HepG2 (cell line): ENCODE results near the gene RHBDD3. TPM values are rescaled to one million over a fixed set of nuclear protein-coding genes. Genes with fewer than 3 reads are reported as not detected.
A peak's percentile ranks its signal among the peaks of the same experiment; 100 is the strongest.

Experiments used
- ATAC-seq: fragments of 200-7000 bp; cut with Tn5 transposase; 3 replicates; pipeline ENCODE4 v1.9.1; 2020; ENCODE audit warnings: mild to moderate bottlenecking, moderate library complexity
- BruUV-seq: library from RNA; stranded (reverse); fragments of 400-500 nt; replicated peaks from 2 replicates; lab custom pipeline; 2021; lab: Mats Ljungman, UMichigan
- CTCF ChIA-PET: fragments of 300-600 bp; formaldehyde crosslinking; extraction: SDS; loops from one replicate; lab custom pipeline; 2021; ENCODE audit warnings: low total read pairs, inconsistent platforms, low intra/inter-chr PET ratio; lab: Yijun Ruan, JAX
- POLR2A ChIA-PET: fragments of 350-600 bp; sonication (Branson Sonifier 250); formaldehyde crosslinking; loops from one replicate; lab custom pipeline; 2020; ENCODE audit warnings: antibody characterized with exemption, inconsistent platforms; lab: Yijun Ruan, JAX
- DNase-seq: peaks from one replicate; pipeline ENCODE4 v3.0.0-alpha.2; 2015; ENCODE audit warnings: low spot score
- FAIRE-seq: peaks from 3 replicates; lab custom pipeline; 2011; peaks lifted over from hg19 to GRCh38; lab: Jason Lieb, UNC
- H2AFZ ChIP-seq: one replicate; pipeline ENCODE4 v1.6.1; 2011; ENCODE audit warnings: low read length, inconsistent platforms
- H3K27ac ChIP-seq: fragments of 300-600 bp; 3 replicates; pipeline ENCODE4 v1.8.0; 2011; ENCODE audit warnings: mixed run types, mild to moderate bottlenecking, mixed read lengths, low read length, inconsistent platforms; ENCODE audit not compliant: insufficient read depth; ENCODE audit errors: extremely low read length
- H3K27me3 ChIP-seq, 2 experiments: fragments of 200-600 bp in 1 of 2; 2 replicates in 1 of 2; 3 replicates in 1 of 2; pipeline versions ENCODE4 v1.6.0 to v1.8.0; 2011; ENCODE audit warnings: low read length in 2 of 2, mild to moderate bottlenecking in 2 of 2, moderate library complexity in 2 of 2, inconsistent platforms in 1 of 2; ENCODE audit not compliant: insufficient read depth in 2 of 2, control insufficient read depth in 1 of 2
- H3K36me3 ChIP-seq, 2 experiments: fragments of 200-600 bp in 1 of 2; replicated peaks in 1 of 2; 2 replicates in 1 of 2; 3 replicates in 1 of 2; pipeline versions ENCODE4 v1.5.1 to v1.8.0; 2011; ENCODE audit warnings: low read length in 2 of 2, inconsistent platforms in 1 of 2; ENCODE audit not compliant: insufficient read depth in 2 of 2, control insufficient read depth in 1 of 2
- H3K4me1 ChIP-seq: 2 replicates; pipeline ENCODE4 v1.5.1; 2012; ENCODE audit warnings: low read length, inconsistent platforms; ENCODE audit not compliant: insufficient read depth
- H3K4me2 ChIP-seq: 2 replicates; pipeline ENCODE4 v1.6.0; 2011; ENCODE audit warnings: low read depth, low read length, inconsistent platforms
- H3K4me3 ChIP-seq, 3 experiments: fragments of 200-600 bp in 1 of 3; sonication (generic), shearing (Covaris generic) in 1 of 3; replicated peaks in 1 of 3; 2 replicates each; pipeline ENCODE4 v1.5.1; 2011 to 2016; ENCODE audit warnings: low read length in 3 of 3, inconsistent platforms in 2 of 3, low read depth in 2 of 3, mild to moderate bottlenecking in 2 of 3, control low read depth in 1 of 3, mixed read lengths in 1 of 3; ENCODE audit not compliant: insufficient read depth in 1 of 3
- H3K79me2 ChIP-seq: one replicate; pipeline ENCODE4 v1.6.1; 2011; ENCODE audit warnings: low read length, inconsistent platforms; ENCODE audit not compliant: insufficient read depth
- H3K9ac ChIP-seq: 2 replicates; pipeline ENCODE4 v1.6.0; 2011; ENCODE audit warnings: mild to moderate bottlenecking, low read depth, low read length, inconsistent platforms; ENCODE audit not compliant: insufficient read depth
- H3K9me3 ChIP-seq: 2 replicates; pipeline ENCODE4 v1.5.1; 2012; ENCODE audit warnings: mild to moderate bottlenecking, low read length
- H4K20me1 ChIP-seq: 2 replicates; pipeline ENCODE4 v1.6.0; 2011; ENCODE audit warnings: inconsistent platforms, mild to moderate bottlenecking, low read length, moderate library complexity; ENCODE audit not compliant: insufficient read depth
- SKI ChIP-seq: fragments of 450-650 bp; IDR thresholded peaks from one replicate; pipeline ENCODE4 v1.6.1; 2018; ENCODE audit warnings: mild to moderate bottlenecking; ENCODE audit not compliant: partially characterized antibody
- ZKSCAN1 ChIP-seq: fragments of 150-350 bp; IDR thresholded peaks from 2 replicates; pipeline ENCODE4 v1.6.1; 2014; ENCODE audit warnings: low read length
- ZNF878 ChIP-seq: sonication (generic); formaldehyde crosslinking; IDR thresholded peaks from 2 replicates; pipeline ENCODE4 v1.8.1; 2023; ENCODE audit warnings: mild to moderate bottlenecking, missing genetic modification reagents, moderate library complexity
- ZNF879 ChIP-seq: sonication (generic); formaldehyde crosslinking; IDR thresholded peaks from 2 replicates; pipeline ENCODE4 v1.8.1; 2023; ENCODE audit warnings: missing genetic modification reagents
- ZSCAN31 ChIP-seq: sonication (generic); formaldehyde crosslinking; IDR thresholded peaks from 2 replicates; pipeline ENCODE4 v1.5.0; 2020; ENCODE audit warnings: low read depth, mild to moderate bottlenecking, missing genetic modification reagents
- WGBS: methylation state at CpG from one replicate; pipeline ENCODE4 v1.1.6; 2017; ENCODE audit warnings: low lambda C conversion rate; 5-methylcytosine and 5-hydroxymethylcytosine counted together
- in situ Hi-C: cut with HindIII; loops from 2 replicates; pipeline ENCODE4 v1.10.0; 2017; ENCODE audit warnings: low pct_unique_long_range_greater_than_20kb; ENCODE audit not compliant: extremely low pct_ligation_motif_present
- intact Hi-C: fragments of 100-400 bp; cut with micrococcal nuclease; formaldehyde crosslinking; loops from one replicate; pipeline ENCODE4 v1.10.0; 2022; ENCODE audit not compliant: unreplicated experiment
- polyA plus RNA-seq, 8 experiments: library from polyadenylated mRNA; depleted of rRNA in 3 of 8; stranded (reverse) in 7 of 8; unstranded in 1 of 8; fragments of >200 nt; fragmentation: Illumina TruSeq in 4 of 8; extraction: Trizol in 4 of 8; gene quantifications; 2 replicates each; pipeline versions ENCODE4 v1.2.1 to v1.2.3, GENCODE V29; 2011 to 2016; ENCODE audit warnings: low read depth in 4 of 8, missing spikeins in 1 of 8, mixed read lengths in 1 of 8; ENCODE audit not compliant: insufficient read depth in 1 of 8
- total RNA-seq, 5 experiments: library from RNA; depleted of rRNA; stranded (reverse); fragments of >200 nt; fragmentation: Illumina TruSeq; extraction: Trizol; gene quantifications; 2 replicates each; pipeline ENCODE4 v1.2.3, GENCODE V29; 2016; ENCODE audit warnings: low read depth in 1 of 5
- TF ChIP-seq, protein P1 (sequence below): sonication (generic); formaldehyde crosslinking; IDR thresholded peaks from 2 replicates; pipeline ENCODE4 v1.9.0; 2022; ENCODE audit warnings: missing genetic modification reagents, mild to moderate bottlenecking, borderline replicate concordance
- TF ChIP-seq, protein P2 (sequence below): sonication (generic); formaldehyde crosslinking; IDR thresholded peaks from 2 replicates; pipeline ENCODE4 v1.4.0; 2020; ENCODE audit warnings: low read depth, missing genetic modification reagents
- TF ChIP-seq, protein P3 (sequence below): sonication (generic); formaldehyde crosslinking; IDR thresholded peaks from 2 replicates; pipeline ENCODE4 v1.5.0; 2020; ENCODE audit warnings: missing genetic modification reagents
- TF ChIP-seq, protein P4 (sequence below): IDR thresholded peaks from 2 replicates; pipeline ENCODE4 v1.6.1; 2016
- TF ChIP-seq, protein P5 (sequence below): sonication (generic); formaldehyde crosslinking; IDR thresholded peaks from 2 replicates; pipeline ENCODE4 v1.4.0; 2020; ENCODE audit warnings: mild to moderate bottlenecking, low read depth, missing genetic modification reagents

The RHBDD3 gene
- total and polyA plus RNA-seq, 2 of the 13 experiments (the other 11 are each of a cell fraction or from before 2014, with no cell fraction given): 12.1 to 26.7 TPM

DNA sequence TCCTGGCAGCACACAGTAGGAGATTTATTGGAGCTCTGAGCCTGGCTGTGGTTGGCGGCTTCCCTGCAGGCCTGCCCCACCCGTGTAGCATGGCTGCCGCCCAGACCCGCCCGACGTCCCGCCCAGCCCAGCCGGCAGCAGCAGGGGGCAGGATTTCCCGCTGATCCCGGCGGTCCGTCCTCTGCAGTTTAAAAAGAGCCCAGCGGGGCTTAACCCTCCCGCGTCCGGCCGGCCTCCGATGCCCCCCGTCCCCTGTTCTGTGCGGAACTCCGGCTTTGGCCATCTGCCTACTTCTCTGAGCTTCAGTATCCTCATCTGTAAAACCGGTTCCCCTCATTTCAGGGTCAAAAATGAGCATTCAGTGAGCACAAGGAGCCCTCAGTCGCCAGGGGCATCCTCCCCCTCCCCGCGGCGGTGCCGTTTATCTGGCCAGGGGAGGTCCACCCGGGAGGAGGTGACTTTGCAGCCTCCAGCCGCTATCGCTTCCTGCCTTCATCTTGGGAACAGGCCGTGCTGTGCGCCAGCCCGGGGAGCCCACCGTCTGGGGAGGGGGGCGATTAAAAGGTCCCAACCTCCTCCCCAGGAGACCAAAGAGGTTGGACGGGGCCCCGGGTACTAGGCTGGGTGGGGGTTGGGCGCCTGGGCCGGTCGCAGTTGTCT, 38.5 kb upstream of the RHBDD3 start, which contains the start of gene GAS2L1 (continued):
- TF ChIP-seq, protein P1, sequence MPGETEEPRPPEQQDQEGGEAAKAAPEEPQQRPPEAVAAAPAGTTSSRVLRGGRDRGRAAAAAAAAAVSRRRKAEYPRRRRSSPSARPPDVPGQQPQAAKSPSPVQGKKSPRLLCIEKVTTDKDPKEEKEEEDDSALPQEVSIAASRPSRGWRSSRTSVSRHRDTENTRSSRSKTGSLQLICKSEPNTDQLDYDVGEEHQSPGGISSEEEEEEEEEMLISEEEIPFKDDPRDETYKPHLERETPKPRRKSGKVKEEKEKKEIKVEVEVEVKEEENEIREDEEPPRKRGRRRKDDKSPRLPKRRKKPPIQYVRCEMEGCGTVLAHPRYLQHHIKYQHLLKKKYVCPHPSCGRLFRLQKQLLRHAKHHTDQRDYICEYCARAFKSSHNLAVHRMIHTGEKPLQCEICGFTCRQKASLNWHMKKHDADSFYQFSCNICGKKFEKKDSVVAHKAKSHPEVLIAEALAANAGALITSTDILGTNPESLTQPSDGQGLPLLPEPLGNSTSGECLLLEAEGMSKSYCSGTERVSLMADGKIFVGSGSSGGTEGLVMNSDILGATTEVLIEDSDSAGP (CRISPR knock-in tag): no peak; the same call in 1 of the 2 replicates
- TF ChIP-seq, protein P2, sequence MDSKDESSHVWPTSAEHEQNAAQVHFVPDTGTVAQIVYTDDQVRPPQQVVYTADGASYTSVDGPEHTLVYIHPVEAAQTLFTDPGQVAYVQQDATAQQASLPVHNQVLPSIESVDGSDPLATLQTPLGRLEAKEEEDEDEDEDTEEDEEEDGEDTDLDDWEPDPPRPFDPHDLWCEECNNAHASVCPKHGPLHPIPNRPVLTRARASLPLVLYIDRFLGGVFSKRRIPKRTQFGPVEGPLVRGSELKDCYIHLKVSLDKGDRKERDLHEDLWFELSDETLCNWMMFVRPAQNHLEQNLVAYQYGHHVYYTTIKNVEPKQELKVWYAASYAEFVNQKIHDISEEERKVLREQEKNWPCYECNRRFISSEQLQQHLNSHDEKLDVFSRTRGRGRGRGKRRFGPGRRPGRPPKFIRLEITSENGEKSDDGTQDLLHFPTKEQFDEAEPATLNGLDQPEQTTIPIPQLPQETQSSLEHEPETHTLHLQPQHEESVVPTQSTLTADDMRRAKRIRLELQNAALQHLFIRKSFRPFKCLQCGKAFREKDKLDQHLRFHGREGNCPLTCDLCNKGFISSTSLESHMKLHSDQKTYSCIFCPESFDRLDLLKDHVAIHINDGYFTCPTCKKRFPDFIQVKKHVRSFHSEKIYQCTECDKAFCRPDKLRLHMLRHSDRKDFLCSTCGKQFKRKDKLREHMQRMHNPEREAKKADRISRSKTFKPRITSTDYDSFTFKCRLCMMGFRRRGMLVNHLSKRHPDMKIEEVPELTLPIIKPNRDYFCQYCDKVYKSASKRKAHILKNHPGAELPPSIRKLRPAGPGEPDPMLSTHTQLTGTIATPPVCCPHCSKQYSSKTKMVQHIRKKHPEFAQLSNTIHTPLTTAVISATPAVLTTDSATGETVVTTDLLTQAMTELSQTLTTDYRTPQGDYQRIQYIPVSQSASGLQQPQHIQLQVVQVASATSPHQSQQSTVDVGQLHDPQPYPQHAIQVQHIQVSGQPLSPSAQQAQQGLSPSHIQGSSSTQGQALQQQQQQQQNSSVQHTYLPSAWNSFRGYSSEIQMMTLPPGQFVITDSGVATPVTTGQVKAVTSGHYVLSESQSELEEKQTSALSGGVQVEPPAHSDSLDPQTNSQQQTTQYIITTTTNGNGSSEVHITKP (CRISPR knock-in tag): no peak
- no peak for TF ChIP-seq ZNF879 (CRISPR knock-in tag)

DNA sequence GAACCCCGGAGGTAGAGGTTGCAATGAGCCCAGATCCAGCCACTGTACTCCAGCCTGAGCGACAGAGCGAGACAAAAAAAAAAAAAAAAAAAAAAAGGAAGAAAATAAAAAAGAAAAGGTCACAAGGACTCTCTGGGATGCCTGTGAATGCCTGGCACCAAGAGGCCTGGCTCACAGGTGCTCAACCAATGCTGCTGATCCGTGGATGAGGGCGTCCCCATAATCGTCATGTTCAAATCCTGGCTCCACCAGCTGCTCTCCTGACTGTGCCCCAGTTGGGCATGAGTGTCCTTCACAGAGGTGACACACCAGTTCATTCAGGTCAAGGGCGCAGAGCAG, 38.0 kb upstream of the RHBDD3 start:
- H3K27ac ChIP-seq: no peak overlapping the region
- WGBS: 42% methylated on average over 6 of the region's 7 CpGs
- no peaks in the 10 kb centered on the region for H3K36me3 ChIP-seq
- ChIA-PET CTCF (interaction anchor here (2.2 kb wide), 1 partner anchor 54 kb away, joined by 8 read pairs; no protein-coding TSS in a partner anchor), POLR2A (no interaction called here)
- BruUV-seq: no TSS peak
- H2AFZ ChIP-seq: peak overlapping the region; percentile 23
- in situ Hi-C loops (loop anchor here (5.0 kb wide), 1 partner anchor 51 kb away; no protein-coding TSS in a partner anchor), intact Hi-C loops (loop anchor here (1.0 kb wide), 1 partner anchor 53 kb away; no protein-coding TSS in a partner anchor)
- peak overlapping the region in 1 of 3 experiments; percentile 88; a peak in 2 of 6 replicates for H3K4me3 ChIP-seq
- no peaks in the 10 kb centered on the region for H3K79me2 ChIP-seq
- no peak for FAIRE-seq
- H3K9ac ChIP-seq: no peak overlapping the region
- no peak for ATAC-seq
- no peaks in the 10 kb centered on the region for H3K9me3 ChIP-seq
- H3K4me1 ChIP-seq: peaks cover 62% of the 10 kb centered on the region
- H3K27me3 ChIP-seq: no peaks in the 10 kb centered on the region
- H3K4me2 ChIP-seq: peak overlapping the region; percentile 98
- H4K20me1 ChIP-seq: 0 out of 2 replicates have a peak, but pooled peaks cover 3% of the 10 kb centered on the region
- DNase-seq: no peak
- TF ChIP-seq, protein P3, sequence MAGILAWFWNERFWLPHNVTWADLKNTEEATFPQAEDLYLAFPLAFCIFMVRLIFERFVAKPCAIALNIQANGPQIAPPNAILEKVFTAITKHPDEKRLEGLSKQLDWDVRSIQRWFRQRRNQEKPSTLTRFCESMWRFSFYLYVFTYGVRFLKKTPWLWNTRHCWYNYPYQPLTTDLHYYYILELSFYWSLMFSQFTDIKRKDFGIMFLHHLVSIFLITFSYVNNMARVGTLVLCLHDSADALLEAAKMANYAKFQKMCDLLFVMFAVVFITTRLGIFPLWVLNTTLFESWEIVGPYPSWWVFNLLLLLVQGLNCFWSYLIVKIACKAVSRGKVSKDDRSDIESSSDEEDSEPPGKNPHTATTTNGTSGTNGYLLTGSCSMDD (CRISPR knock-in tag): no peak
- TF ChIP-seq ZSCAN31 (CRISPR knock-in tag) (0 out of 2 replicates have a peak, but pooled peaks have one; percentile 13), ZKSCAN1 (peak; percentile 98), ZNF878 (CRISPR knock-in tag) (peak; percentile 46; the same call in 1 of the 2 replicates), SKI (no peak)
- TF ChIP-seq, protein P4, sequence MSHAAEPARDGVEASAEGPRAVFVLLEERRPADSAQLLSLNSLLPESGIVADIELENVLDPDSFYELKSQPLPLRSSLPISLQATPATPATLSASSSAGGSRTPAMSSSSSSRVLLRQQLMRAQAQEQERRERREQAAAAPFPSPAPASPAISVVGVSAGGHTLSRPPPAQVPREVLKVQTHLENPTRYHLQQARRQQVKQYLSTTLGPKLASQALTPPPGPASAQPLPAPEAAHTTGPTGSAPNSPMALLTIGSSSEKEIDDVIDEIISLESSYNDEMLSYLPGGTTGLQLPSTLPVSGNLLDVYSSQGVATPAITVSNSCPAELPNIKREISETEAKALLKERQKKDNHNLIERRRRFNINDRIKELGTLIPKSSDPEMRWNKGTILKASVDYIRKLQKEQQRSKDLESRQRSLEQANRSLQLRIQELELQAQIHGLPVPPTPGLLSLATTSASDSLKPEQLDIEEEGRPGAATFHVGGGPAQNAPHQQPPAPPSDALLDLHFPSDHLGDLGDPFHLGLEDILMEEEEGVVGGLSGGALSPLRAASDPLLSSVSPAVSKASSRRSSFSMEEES (CRISPR knock-in tag): no peak
- TF ChIP-seq, protein P5, sequence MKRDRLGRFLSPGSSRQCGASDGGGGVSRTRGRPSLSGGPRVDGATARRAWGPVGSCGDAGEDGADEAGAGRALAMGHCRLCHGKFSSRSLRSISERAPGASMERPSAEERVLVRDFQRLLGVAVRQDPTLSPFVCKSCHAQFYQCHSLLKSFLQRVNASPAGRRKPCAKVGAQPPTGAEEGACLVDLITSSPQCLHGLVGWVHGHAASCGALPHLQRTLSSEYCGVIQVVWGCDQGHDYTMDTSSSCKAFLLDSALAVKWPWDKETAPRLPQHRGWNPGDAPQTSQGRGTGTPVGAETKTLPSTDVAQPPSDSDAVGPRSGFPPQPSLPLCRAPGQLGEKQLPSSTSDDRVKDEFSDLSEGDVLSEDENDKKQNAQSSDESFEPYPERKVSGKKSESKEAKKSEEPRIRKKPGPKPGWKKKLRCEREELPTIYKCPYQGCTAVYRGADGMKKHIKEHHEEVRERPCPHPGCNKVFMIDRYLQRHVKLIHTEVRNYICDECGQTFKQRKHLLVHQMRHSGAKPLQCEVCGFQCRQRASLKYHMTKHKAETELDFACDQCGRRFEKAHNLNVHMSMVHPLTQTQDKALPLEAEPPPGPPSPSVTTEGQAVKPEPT (CRISPR knock-in tag): no peak
